Measurements from ENCODE around the gene GCN1. TPM values are rescaled to one million over a fixed set of nuclear protein-coding genes. Genes with fewer than 3 reads are reported as not detected.

The GCN1 gene
- total RNA-seq, 3 donors from 2014 or later, result 74.6 to 108 (median 76.7) TPM

GRCh38 chr12:120125029-120125428 lies 69.5 kb downstream of the GCN1 start:
- H3K9me3 ChIP-seq, result no peaks in the 10 kb centered on the region
- DNase-seq, result no peak
- intact Hi-C loops (cut with DNase I, micrococcal nuclease), result no loop called here

GRCh38 chr12:120121766-120122293 lies 72.7 kb downstream of the GCN1 start:
- TF ChIP-seq CTCF (IDR thresholded peaks at IDR 0.05), result no peak
- intact Hi-C loops (cut with DNase I, micrococcal nuclease), result no loop called here
- H3K4me3 ChIP-seq, result no peak overlapping the region
- H3K9me3 ChIP-seq, result no peaks in the 10 kb centered on the region
- DNase-seq, result no peak
- peaks cover 15% of the 10 kb centered on the region for H3K4me1 ChIP-seq (ENCODE audit: low read depth)
- no peaks in the 10 kb centered on the region for H3K36me3 ChIP-seq (ENCODE audit: low read depth)
- ATAC-seq, result no peak

More at GRCh38 chr12:120125029-120125428, 69.5 kb downstream of the GCN1 start:
- H3K36me3 ChIP-seq (ENCODE audit: low read depth), result peaks cover 8% of the 10 kb centered on the region
- H3K4me3 ChIP-seq, result no peak overlapping the region
- TF ChIP-seq CTCF (IDR thresholded peaks at IDR 0.05), result no peak
- no peak for ATAC-seq
- no peaks in the 10 kb centered on the region for H3K4me1 ChIP-seq (ENCODE audit: low read depth)

GRCh38 chr12:120121343-120121742 lies 73.2 kb downstream of the GCN1 start:
- Histone ChIP-seq H3K4me1 (ENCODE audit: low read depth) (peaks cover 15% of the 10 kb centered on the region), H3K36me3 (ENCODE audit: low read depth) (no peaks in the 10 kb centered on the region), H3K4me3 (no peak overlapping the region), H3K9me3 (no peaks in the 10 kb centered on the region)
- no peak for TF ChIP-seq CTCF (IDR thresholded peaks at IDR 0.05)
- ATAC-seq, result no peak
- DNase-seq, result no peak
- intact Hi-C loops (cut with DNase I, micrococcal nuclease), result no loop called here

- DNase-seq (no peak), ATAC-seq (no peak)
- intact Hi-C loops (cut with DNase I, micrococcal nuclease), result no loop called here
- no peaks in the 10 kb centered on the region for H3K9me3 ChIP-seq
- peaks cover 26% of the 10 kb centered on the region for H3K4me1 ChIP-seq (ENCODE audit: low read depth)
- H3K4me3 ChIP-seq, result no peak overlapping the region
- H3K36me3 ChIP-seq (ENCODE audit: low read depth), result no peaks in the 10 kb centered on the region
- TF ChIP-seq CTCF (IDR thresholded peaks at IDR 0.05), result no peak
Observed at GRCh38 chr12:120119271-120119973, 75.1 kb downstream of the GCN1 start.

- intact Hi-C loops (cut with DNase I, micrococcal nuclease), result no loop called here
- Histone ChIP-seq H3K4me3 (no peak overlapping the region), H3K4me1 (ENCODE audit: low read depth) (peaks cover 26% of the 10 kb centered on the region), H3K36me3 (ENCODE audit: low read depth) (no peaks in the 10 kb centered on the region), H3K9me3 (no peaks in the 10 kb centered on the region)
- no peak for ATAC-seq
- no peak for TF ChIP-seq CTCF (IDR thresholded peaks at IDR 0.05)
- DNase-seq, result no peak
Observed at GRCh38 chr12:120118321-120119061, 76.0 kb downstream of the GCN1 start.
